ENCODE measurements around the gene OPCML.

Gene OPCML

DNA sequence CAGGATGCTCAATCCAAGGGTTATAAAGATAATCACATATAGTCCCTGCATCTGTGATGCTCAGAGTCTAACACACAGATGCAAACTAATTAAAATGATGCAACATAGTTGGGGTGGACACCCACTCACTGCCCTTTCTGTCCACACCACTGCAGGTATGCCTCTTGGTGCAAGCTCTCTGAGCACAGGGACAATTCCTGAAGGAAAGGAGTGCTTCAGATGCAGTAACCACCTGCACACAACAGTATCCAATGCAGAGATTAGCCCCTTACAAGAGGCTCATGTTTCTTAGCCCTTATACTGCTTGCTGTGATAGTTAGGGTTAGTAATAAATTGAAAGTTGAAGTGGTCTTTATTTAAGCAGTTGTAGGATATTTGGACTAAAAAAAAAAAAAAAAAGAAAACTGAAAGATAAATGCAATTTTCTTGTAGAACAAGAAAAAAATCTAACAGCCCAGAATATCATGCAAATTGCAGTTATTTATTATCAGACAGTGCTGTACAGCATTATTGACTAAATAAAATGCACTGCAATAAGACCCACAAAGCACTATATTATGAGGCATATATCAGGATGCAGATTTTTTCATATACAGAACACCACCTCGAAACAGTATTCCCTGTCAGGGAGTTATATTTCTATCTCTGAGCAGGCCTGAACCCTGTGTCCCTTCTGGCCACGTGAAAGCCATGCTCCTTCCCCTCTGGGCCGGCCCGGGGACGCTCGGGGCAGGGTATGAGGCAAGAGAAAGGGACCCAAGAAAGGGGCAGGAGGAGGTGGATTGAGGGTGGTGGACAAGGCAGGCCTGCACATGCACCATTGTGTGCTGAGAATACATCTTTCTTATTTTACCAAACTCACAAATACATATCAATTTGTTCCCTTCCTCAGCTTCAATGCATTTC is 260.2 kb downstream of the OPCML start:
- DNase-seq, result no peak

DNA sequence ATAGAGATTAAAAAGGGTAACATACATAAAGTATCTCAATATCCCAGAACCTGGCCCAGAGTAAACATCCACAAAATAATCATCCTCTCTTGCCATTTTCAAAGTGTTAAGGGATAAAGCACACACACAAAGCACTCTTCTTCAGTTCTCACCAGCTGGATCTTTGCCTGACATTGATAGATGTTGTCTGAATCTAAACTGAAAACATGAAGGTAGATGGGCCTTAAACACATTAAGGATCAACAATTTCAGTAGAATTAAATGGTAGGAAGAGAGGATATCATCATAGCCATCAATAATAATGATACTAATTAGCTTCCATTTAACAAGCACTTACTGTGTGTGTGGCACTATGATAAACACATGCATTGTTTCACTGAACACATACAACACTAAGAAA is 261.1 kb downstream of the OPCML start:
- DNase-seq, result no peak

DNA sequence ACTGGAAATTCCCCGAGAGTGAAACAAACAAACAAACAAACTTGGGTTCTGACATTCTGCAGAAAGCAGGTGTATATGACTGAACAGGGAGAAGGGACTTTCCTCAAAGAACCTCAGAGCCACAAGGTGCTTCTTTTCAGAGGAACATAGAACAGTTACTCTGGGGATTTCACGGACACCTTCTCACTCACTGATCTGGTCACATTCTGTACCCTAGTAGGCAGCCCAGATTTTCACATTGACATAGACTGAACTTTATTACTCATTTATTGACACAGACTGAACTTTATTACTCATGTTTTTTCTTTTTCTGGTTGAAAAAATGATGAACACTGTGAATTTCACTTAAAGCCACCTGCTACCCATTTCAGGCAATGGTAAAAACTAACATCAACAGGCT is 263.0 kb downstream of the OPCML start:
- no peak for DNase-seq

DNA sequence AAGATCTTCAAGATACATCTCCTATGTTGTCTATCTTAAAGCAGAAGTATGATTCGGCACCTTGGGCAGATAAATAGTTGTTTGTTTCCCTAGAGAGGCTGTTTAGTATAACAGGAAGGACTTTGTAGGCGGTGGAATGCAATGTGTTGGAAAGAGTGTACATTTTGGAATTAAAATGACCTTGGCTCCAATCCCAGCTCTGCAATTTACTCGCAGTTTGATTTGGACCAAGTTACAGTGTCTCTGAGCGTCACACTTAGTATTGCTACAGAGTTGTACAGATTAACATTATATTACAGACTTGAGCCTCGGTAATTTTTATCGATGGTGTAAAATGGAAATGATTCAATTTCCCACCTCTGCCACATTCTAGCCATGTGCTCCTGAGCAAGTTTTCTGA is 265.3 kb downstream of the OPCML start:
- DNase-seq, result no peak

DNA sequence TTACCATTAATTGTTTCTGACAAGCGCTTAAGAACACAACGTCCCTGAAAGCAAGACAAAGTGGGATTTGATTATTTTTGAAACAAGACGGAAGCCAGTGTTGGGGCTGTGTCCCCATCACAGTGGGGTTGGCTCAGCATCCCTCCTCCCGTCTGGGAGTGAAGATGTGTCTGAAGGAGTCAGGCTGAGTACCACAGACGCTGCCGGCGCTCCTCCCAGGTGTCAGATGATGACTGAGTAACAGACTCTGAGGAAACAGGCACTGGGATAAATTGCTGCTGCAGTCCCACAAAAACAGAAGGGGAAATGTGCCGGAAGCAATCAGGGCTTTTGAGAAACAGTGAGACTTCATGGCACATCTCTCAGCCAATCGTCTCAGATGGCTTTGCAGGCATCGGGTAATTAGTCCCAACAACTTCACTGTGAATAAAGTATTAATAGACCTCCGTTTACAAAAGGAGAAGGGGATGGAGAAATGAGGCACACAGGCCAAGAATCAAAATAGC is 266.7 kb downstream of the OPCML start:
- DNase-seq, result no peak

DNA sequence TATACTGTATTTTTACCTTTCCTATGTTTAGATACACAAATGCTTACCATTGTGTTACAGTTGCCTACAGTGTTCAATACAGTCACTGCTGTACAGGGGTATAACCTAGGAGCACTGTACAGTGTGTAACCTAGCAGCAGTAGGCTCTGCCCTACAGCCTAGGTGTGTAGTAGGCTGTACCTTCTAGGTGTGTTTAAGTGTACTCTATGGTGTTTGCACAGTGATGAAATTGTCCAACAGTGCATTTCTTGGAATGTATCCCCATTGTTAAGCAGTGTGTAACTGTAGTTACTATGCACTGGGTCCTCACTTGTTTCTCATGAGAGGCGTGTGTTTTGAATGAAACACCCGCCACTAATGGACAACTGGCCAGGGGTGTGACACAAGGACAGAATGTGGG is 269.0 kb downstream of the OPCML start:
- no peak for DNase-seq

DNA sequence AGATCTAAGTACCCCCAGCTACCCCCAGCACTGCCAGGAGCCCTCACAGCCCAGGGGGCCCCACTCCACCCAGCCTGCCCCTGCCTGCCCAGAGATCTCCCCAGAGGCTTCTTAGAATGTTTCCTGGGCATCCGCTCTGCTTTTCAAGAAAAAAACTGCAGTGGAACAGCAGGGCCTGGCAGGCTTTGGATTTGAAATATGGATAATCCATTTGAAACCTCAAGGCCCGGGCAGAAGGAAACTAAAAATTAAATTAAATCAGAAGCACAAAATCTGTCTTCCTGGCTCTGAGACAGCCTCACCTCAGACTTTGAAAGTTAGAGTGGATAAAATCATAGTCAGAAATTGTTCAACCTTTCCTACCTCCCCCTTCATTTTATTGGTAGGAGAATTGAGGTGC is 273.6 kb downstream of the OPCML start:
- DNase-seq, result no peak

DNA sequence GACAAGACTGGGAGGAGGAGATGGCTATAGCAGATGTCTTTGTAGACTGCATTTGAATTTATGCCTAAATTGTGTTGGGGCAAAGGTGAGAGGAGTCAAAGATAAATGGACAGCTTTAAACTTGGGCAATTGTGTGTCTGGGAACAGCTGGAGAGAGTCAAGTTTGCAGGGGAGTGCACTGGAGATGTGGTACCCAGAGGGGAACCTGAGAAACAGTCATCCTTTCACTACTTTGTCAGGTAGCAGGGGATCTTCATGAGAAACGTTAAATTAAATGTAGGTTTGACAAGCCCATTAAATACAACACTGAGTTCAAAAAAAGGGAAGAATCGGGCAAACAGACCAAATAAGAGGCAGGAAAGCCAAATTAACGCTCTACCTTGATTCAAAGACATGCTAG is 277.7 kb downstream of the OPCML start:
- no peak for DNase-seq

DNA sequence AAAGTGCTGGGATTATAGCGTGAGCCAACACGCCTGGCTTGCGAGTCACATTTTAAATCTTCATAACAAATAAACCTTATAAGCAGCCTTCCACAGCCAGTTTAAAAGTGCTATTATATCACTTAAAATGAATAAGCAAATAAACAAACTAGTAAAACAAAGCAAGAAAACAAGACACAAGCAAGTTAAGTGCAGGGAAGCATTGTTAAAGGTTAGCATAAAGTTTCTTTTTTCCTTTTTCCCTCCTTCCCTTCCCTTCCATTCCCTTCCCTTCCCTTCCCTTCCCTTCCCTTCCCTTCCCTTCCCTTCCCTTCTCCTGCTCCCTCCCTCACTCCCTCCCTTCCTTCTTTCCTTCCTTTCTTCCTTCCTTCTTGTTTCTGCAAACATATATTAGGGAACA is 278.7 kb downstream of the OPCML start:
- no peak for DNase-seq

DNA sequence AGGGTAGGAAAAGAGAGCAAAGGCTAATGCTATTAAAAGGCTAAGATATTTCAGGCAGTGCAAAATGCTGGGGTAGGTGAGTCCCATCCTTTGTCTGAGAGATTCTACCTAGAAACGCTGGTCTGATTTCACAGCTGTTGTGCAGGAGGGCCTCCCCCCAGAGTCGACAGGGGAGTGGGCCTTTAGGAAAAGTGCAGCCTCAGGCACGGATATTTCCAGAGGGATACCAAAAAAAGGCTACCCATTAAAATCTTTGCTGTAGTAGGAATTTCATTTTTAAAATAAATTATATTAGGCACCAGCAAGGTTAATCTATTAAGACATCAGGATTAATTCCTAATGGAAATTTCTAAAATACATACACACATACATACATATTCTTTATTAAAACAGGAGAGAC is 280.5 kb downstream of the OPCML start:
- no peak for DNase-seq

DNA sequence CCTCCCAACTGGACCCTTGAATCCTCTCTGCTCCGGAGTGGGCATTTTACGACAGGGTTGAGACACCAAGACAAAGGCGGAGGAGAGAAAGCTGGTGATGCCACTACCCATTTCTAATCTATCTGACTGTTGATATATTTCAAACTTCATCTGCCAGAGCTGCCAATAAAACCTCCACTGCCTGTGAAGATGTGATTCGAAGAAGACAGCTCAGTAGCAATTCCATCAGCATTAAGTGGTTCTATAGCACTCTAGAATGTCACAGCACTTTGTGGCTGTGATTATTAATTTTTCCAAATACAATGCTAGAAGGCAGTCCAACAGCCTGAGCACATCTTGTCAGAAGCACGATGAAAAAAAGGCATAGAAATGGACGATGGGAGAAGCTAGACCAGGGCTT is 282.8 kb downstream of the OPCML start:
- no peak for DNase-seq

DNA sequence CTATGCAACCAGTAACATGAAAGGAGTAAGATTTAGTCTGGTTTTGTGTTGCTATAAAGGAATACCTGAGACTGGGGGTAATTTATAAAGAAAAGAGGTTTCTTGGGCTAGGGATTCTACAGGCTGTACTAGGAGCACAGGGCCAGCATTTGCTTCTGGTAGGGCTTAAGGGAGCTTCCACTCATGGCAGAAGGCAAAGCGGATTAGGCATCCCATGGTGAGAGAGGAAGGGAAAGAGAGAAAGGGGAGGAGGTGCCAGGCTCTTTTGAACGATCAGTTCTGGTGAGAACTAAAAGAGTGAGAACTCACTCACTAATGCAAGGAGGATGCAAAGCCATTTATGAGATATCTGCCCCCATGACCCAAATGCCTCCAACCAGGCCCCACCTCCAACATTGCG is 283.2 kb downstream of the OPCML start:
- no peak for DNase-seq

DNA sequence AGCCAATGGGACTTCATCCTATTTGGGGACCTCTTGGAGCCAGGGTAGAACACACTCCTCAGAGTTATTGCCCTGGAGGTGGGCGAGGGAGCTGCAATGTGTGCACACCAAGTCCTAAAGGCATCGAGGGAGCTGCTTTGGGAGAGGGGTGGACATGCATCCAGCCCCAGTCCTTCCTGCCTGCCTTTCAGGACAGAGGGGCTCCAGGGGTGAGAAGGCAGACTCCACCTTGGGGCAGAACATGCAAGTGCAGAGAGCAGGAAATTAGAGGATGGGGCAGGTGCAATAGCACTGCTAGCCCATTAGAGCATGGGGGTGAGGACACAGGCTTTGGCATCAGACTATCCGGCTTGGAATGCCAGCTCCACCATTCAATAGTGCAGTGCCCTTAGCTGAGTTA is 288.5 kb downstream of the OPCML start:
- no peak for DNase-seq

DNA sequence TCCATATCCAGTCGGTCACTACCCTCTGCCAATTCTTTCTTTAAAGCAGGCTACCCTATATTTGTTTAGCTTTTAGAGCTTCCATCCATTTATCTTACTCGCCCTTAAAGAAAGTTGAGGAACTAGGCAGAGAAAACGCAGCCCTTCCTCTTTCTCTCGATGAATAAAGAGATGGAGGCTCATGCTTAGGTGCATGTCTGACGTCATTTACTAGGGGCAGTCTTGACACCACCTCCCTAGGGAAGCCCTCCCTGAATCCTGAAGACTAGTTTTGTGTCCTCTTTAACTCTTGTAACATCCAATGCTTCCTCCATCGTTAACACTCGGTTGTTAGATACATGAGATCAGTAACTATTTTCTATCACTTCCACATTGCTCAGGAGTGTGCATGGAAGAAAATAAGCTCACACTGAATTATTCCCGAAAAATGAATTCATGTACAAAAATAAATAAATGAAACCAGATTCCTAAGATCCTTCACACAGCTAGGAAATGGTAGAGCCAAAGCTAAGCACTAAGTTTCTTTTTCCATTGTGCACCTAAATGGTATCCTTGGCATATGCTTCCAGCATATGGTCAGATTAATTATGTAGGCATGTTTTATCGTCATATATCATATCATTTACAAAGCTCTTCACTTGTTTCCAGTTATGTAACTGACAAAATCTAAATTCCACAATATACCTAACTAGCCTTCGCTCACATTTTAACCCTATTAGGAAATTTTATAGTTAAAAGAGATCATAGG is 291.2 kb downstream of the OPCML start:
- DNase-seq, result no peak

DNA sequence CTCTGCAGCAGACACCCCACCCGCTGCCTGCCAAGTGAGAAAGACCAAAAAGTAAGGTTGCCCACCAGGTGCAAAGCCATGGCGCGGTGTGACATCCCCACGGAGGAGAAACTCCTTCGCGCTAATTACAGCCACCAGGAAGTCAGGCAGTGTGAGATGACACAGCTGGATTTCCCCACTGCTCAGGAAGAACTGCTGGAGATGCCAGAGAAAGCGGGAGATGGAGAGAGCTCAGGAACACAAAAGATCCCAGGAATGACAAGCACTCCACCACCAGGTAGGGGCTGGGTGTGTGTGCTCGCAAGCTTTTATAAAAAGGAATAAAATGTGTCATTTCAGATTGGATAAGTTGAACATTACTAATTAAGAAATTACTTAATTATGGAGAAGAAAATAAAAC is 292.7 kb downstream of the OPCML start:
- no peak for DNase-seq

DNA sequence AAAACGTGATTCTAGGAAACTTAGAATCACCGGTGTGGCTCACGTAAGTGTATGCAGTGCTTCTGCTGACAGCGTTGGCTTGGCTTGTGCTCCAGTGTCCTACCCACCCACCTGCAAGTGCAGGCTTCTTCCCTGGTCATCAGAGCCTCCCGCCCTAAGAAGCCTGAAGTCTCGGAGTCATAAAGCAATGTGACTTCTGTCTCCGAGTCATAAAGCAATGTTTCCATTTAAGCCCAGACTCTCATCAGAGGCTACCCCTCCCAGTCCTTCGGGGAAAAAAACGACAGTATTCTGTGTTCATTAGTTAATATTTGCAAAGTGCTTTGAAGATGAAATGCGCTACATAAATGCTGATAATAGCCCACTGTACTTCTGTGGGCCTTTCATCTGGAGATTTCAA is 293.8 kb downstream of the OPCML start:
- no peak for DNase-seq

DNA sequence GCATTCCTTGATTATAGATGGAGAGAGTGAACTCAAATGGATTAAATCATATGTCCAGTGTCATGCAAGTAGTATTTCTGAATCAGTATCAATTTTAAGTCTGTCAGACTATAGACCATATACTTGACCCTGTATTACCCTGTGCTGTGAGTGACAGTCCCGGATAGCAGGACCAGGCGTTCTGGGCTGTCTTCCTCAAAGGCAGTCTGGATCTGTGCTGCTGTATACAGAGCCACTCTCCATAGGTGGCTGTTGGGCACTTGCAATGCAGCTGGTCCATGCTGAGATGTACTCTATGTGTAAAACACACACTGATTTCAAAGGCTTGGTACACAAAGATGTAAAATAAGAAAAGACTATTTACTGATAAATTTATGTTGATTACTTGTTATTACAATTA is 294.3 kb downstream of the OPCML start:
- DNase-seq, result no peak

DNA sequence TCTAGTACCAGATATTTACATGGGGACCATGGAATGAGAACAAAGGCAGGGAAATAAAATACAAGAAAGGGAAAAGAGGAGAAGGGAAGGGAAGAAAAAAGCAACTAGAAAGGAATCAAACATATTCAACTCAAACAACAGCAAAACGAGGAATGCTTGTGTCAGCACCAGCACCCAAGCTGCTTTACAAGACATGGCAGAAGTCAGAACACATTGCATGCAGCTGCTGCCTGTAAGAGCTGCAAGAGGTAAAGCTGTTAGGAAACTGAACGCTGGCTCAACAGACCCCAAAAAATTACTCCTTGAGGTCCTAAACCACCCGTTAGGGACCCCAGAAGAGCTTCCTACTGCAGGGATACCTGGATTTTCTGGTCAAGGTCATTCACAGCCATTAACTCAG is 296.9 kb downstream of the OPCML start:
- no peak for DNase-seq

DNA sequence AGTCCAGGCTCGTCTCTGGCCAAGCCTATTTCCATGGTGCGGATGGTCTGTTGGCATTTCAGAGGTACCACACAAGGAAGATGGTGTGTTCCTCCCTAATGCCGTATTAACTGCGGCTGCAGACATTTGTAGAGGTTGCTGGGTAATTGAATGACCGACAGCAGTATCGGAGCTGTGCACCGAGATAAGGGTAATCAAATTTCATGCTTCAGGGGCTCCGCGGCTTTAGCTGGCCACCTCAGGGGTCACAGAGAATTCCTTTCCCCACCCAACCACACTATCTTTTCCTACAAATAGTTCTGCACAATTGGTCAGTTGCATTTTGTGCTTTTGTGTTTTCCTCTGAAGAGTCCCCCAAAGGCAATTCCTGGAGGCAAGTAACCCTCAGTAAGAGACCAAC is 297.4 kb downstream of the OPCML start:
- DNase-seq, result no peak

DNA sequence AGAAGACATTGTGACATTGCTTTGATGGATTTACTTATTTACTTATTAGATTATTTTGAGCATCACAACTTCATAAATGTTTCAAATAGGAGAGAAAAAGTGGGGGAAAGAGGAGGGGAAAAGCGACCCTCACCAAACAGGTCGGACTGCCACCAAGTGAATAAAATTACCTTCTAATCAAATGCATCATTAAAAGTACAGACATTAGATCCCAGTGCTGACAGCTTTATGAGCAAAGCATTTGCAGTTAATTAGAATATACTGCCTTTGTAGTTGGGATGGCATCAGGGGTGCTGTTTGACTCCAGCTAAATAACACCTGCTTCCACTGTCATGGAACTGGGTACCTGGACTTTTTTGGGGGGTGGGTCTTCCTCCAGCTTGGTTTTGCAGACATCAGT is 299.6 kb downstream of the OPCML start:
- DNase-seq, result no peak

DNA sequence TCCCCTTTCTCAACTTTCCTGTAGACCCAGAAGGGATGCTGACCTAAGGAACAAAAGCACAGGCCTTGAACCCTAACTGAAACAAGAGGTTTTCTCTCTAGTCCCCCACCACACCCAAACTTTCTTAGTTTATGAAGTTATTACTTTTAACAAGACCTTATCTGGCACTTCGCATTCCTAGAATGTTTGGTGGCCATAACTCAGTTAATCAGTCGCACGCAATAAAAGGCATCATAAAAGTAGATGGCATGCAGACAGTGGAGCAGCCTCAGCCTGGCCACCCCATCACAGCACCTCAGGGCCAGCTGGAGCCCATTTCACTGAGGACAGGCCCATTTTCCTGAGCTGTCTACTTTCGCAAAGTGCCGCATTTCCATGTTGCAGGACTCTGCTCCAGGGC is 301.9 kb downstream of the OPCML start:
- no peak for DNase-seq

DNA sequence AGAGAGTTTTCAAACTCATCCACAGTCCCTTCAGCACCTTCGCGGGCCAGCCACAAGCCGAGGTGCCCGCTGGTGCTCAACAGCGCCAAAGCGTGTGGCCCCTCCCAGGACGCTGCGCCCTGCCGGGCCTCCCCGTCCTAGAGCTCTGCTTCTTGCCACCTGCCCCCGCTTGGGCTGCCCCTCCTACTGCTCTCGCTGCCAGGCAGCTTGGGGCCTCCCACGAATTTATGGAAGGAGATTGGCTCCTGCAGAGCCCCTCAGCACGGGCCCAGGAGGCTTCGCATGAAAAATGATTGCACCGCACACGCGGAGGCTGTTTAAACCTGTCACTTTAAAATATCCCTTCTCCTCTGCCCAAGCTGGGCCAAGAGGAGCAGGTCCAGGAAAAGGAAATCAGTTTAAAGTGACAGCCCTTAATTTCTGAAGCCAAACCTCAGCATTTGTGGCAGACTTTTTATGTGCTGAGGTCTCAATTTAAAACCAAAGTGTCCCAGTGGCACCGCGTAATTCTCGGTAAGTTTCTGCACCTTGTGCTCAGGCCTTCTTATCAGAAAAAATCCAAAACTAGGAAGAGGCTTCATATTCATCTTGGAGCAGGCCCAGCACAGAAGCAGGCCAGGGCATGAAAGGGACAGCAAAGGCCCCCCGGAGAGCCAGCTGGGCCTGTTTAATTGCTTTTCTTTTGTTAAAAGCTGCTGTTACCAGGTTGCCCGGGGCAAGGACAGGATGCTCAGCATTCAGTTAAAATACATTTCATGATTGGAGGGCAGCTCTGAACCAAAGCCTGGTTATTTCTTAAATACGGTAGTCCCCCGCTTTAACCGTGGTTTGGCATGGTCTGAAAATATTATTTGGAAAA is 303.6 kb downstream of the OPCML start:
- DNase-seq, result peak; percentile 78

DNA sequence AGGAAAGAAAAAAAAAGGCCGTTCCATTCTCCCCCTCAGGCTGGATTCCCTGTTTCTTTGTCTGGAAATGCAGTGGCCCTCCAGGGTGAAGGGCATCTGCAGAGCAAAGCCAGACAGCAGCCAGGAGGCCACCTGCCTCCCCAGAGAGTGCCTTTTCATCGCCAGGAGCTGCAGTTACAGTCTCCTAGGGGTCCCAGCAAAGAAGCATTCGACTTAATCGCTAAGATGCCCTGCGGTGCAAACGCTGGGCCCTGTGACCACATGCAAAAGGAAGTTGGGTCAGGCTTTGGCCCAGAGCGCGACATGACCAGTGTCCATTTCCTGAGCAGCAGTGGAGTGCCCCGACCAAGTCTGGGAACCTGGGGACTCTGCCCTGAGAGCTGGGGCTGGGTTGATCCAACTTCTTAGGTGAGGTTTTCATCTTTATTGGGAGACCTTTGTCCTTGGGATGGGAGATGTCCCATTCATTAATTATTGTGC is 304.6 kb downstream of the OPCML start:
- DNase-seq, result no peak
